Upper lobe of left lung (tissue), 4 donors: Measurements from ENCODE around the gene IGF2BP3.

ENCODE experiments used
- EP300 ChIP-seq, 4 donors: sonication (generic); formaldehyde crosslinking; IDR thresholded peaks; one replicate each; pipeline ENCODE4 v1.5.1; 2017; ENCODE audit warnings: antibody characterized with exemption in 4 of 4, control low read depth in 2 of 4
- POLR2A ChIP-seq, 4 donors: fragments of 450-650 bp; IDR thresholded peaks; one replicate each; pipeline ENCODE4 v1.5.1; 2016 to 2017; ENCODE audit warnings: antibody characterized with exemption in 4 of 4, mild to moderate bottlenecking in 2 of 4
- POLR2AphosphoS5 ChIP-seq, 2 donors: sonication (generic); formaldehyde crosslinking; IDR thresholded peaks; one replicate each; pipeline ENCODE4 v1.5.1; 2017; ENCODE audit warnings: antibody characterized with exemption in 2 of 2
- TF ChIP-seq, protein P1 (sequence below), 6 experiments: fragments of 450-650 bp in 4 of 6; fragments of 200-600 bp in 2 of 6; sonication (generic) in 2 of 6; IDR thresholded peaks; one replicate each; pipeline ENCODE4 v1.5.1; 2016 to 2019; ENCODE audit warnings: antibody characterized with exemption in 6 of 6

DNA sequence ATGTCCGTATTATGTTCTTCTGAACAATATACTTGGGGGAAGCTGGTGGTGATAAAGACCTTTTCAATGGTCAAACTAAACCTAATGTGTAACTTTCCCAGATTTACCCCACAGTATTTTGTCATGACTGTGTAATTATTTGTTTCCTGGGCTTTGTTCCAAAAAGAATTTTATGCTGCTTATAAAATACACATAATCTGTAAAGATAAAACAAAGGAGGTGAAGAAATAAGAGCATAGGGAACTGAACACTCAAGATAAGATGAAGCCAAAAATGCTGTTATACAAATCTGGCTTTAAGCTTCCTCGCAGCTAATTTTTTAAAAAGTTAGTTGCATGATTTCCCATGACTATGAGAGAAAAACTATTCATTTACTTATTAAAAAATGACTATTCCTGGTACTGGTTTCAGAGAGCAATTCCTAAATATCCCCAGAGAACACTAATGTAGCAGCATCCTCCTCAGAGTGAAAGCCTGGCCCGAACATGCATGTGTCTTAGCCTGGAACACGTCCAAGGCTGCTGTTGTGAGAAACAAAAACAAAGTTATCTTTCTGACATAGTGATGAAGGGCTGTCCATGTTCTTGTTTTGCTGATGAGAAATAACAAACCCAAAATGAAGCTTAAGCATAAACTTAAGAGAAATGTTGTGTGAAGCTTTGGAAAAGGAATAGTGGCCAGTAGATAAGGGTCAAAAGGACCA, 137.2 kb downstream of the IGF2BP3 start:
- TF ChIP-seq POLR2A (IDR thresholded peaks at IDR 0.05) (no peak), POLR2AphosphoS5 (IDR thresholded peaks at IDR 0.05) (no peak), EP300 (IDR thresholded peaks at IDR 0.05) (no peak)
- TF ChIP-seq, protein P1, sequence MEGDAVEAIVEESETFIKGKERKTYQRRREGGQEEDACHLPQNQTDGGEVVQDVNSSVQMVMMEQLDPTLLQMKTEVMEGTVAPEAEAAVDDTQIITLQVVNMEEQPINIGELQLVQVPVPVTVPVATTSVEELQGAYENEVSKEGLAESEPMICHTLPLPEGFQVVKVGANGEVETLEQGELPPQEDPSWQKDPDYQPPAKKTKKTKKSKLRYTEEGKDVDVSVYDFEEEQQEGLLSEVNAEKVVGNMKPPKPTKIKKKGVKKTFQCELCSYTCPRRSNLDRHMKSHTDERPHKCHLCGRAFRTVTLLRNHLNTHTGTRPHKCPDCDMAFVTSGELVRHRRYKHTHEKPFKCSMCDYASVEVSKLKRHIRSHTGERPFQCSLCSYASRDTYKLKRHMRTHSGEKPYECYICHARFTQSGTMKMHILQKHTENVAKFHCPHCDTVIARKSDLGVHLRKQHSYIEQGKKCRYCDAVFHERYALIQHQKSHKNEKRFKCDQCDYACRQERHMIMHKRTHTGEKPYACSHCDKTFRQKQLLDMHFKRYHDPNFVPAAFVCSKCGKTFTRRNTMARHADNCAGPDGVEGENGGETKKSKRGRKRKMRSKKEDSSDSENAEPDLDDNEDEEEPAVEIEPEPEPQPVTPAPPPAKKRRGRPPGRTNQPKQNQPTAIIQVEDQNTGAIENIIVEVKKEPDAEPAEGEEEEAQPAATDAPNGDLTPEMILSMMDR (IDR thresholded peaks at IDR 0.05), result no peak
